SK-N-SH (cell line): Measurements from ENCODE around the gene NLGN1. TPM values are rescaled to one million over a fixed set of nuclear protein-coding genes. Genes with fewer than 3 reads are reported as not detected.

Experiments
- CTCF ChIA-PET: fragments of 300-600, 350-600 bp; formaldehyde crosslinking; extraction: SDS; loops from one replicate; lab custom pipeline; 2021; lab: Yijun Ruan, JAX
- POLR2A ChIA-PET: fragments of 350-600 bp; sonication (Branson Sonifier 250); formaldehyde crosslinking; extraction: SDS; loops from one replicate; lab custom pipeline; 2020; ENCODE audit warnings: antibody characterized with exemption, inconsistent platforms; lab: Yijun Ruan, JAX
- DNase-seq: peaks from one replicate; pipeline ENCODE4 v3.0.0; 2012
- H2AFZ ChIP-seq: fragments of 200-600 bp; sonication (generic); 2 replicates; pipeline ENCODE4 v1.8.1; 2016; ENCODE audit warnings: antibody characterized with exemption, mild to moderate bottlenecking, low read depth
- H3F3A ChIP-seq: fragments of 200-600 bp; sonication (generic); replicated peaks from 2 replicates; pipeline ENCODE3; 2016; ENCODE audit warnings: antibody characterized with exemption, mild to moderate bottlenecking; ENCODE audit not compliant: insufficient read depth
- H3K27ac ChIP-seq, 2 experiments: fragments of 200-500 bp in 1 of 2; fragments of 200-600 bp in 1 of 2; sonication (Bioruptor generic) in 1 of 2; sonication (generic), shearing (Covaris generic) in 1 of 2; 2 replicates each; pipeline versions ENCODE4 v1.5.1 to v1.6.1; 2014 to 2016; ENCODE audit warnings: low read depth in 2 of 2, inconsistent platforms in 1 of 2, low read length in 1 of 2, mild to moderate bottlenecking in 1 of 2, mixed read lengths in 1 of 2
- H3K27me3 ChIP-seq: fragments of 200-600 bp; sonication (generic), shearing (Covaris generic); 2 replicates; pipeline ENCODE4 v1.6.1; 2016; ENCODE audit warnings: mixed run types; ENCODE audit not compliant: insufficient read depth
- H3K36me3 ChIP-seq, 2 experiments: fragments of 200-500 bp in 1 of 2; fragments of 200-600 bp in 1 of 2; sonication (Bioruptor generic) in 1 of 2; sonication (generic) in 1 of 2; replicated peaks in 1 of 2; 2 replicates each; pipeline versions ENCODE3 to v1.5.1; 2014 to 2016; ENCODE audit warnings: low read length in 1 of 2, mild to moderate bottlenecking in 1 of 2; ENCODE audit not compliant: insufficient read depth in 2 of 2, control insufficient read depth in 1 of 2
- H3K4me1 ChIP-seq, 2 experiments: fragments of 200-500 bp in 1 of 2; fragments of 200-600 bp in 1 of 2; sonication (Bioruptor generic) in 1 of 2; sonication (generic), shearing (Covaris generic) in 1 of 2; 2 replicates each; pipeline versions ENCODE4 v1.5.1 to v1.6.1; 2014 to 2016; ENCODE audit warnings: low read depth in 1 of 2, low read length in 1 of 2, mixed run types in 1 of 2; ENCODE audit not compliant: insufficient read depth in 2 of 2, control insufficient read depth in 1 of 2
- H3K4me2 ChIP-seq: fragments of 200-600 bp; sonication (generic), shearing (Covaris generic); 2 replicates; pipeline ENCODE4 v1.6.1; 2017; ENCODE audit warnings: mixed run types
- H3K4me3 ChIP-seq, 2 experiments: fragments of 200-500 bp in 1 of 2; fragments of 200-600 bp in 1 of 2; sonication (Bioruptor generic) in 1 of 2; sonication (generic), shearing (Covaris generic) in 1 of 2; 2 replicates each; pipeline versions ENCODE4 v1.5.1 to v1.8.1; 2014 to 2016; ENCODE audit warnings: low read depth in 2 of 2, inconsistent platforms in 1 of 2, low read length in 1 of 2, mild to moderate bottlenecking in 1 of 2, mixed read lengths in 1 of 2, moderate library complexity in 1 of 2
- H3K79me2 ChIP-seq: fragments of 200-600 bp; sonication (generic); 2 replicates; pipeline ENCODE4 v1.8.1; 2017; ENCODE audit warnings: mild to moderate bottlenecking; ENCODE audit not compliant: insufficient read depth
- H3K9ac ChIP-seq: fragments of 200-600 bp; sonication (generic); 2 replicates; pipeline ENCODE4 v1.6.1; 2017; ENCODE audit warnings: mixed run types
- H3K9me2 ChIP-seq: fragments of 200-600 bp; sonication (generic); 2 replicates; pipeline ENCODE4 v1.6.1; 2017; ENCODE audit warnings: mixed run types
- H3K9me3 ChIP-seq: fragments of 200-600 bp; sonication (generic); 2 replicates; pipeline ENCODE4 v1.6.1; 2017; ENCODE audit warnings: mixed run types, mild to moderate bottlenecking, moderate library complexity
- H4K20me1 ChIP-seq: fragments of 200-600 bp; sonication (generic); 2 replicates; pipeline ENCODE4 v1.6.1; 2017; ENCODE audit warnings: mild to moderate bottlenecking, mixed run types; ENCODE audit not compliant: insufficient read depth
- CHD2 ChIP-seq: fragments of 150-350 bp; IDR thresholded peaks from 2 replicates; pipeline ENCODE4 v1.6.1; 2018; ENCODE audit warnings: low read length; ENCODE audit not compliant: partially characterized antibody
- EZH2phosphoT487 ChIP-seq: fragments of 200-600 bp; sonication (generic); IDR thresholded peaks from 2 replicates; pipeline ENCODE4 v1.6.1; 2017; ENCODE audit warnings: low read depth, mixed run types, mild to moderate bottlenecking, antibody characterized with exemption, moderate library complexity, borderline replicate concordance
- FOXJ3 ChIP-seq: sonication (generic); formaldehyde crosslinking; IDR thresholded peaks from 2 replicates; pipeline ENCODE4 v1.5.1; 2020; ENCODE audit warnings: mild to moderate bottlenecking, missing genetic modification reagents
- FOXM1 ChIP-seq: IDR thresholded peaks from 2 replicates; pipeline ENCODE4 v1.4.0; 2012; ENCODE audit warnings: low read depth, mild to moderate bottlenecking
- GATA2 ChIP-seq: sonication (generic); formaldehyde crosslinking; IDR thresholded peaks from 2 replicates; pipeline ENCODE4 v1.5.0; 2020; ENCODE audit warnings: mild to moderate bottlenecking, missing genetic modification reagents
- MEF2A ChIP-seq: IDR thresholded peaks from 2 replicates; pipeline ENCODE4 v1.4.0; 2012; ENCODE audit warnings: low read depth, borderline replicate concordance
- NFIC ChIP-seq: IDR thresholded peaks from 2 replicates; pipeline ENCODE4 v1.4.0; 2012; ENCODE audit warnings: borderline replicate concordance
- POLR2AphosphoS5 ChIP-seq: IDR thresholded peaks from 2 replicates; pipeline ENCODE4 v1.6.1; 2012; ENCODE audit warnings: low read depth, low read length
- RCOR1 ChIP-seq: fragments of 150-350 bp; IDR thresholded peaks from 2 replicates; pipeline ENCODE4 v1.6.1; 2017; ENCODE audit warnings: antibody characterized with exemption, low read length
- RFX5 ChIP-seq: IDR thresholded peaks from 2 replicates; pipeline ENCODE4 v1.6.1; 2012; ENCODE audit warnings: mild to moderate bottlenecking, improper control_type of control experiment, low read length
- TAF1 ChIP-seq: IDR thresholded peaks from 2 replicates; pipeline ENCODE4 v1.6.1; 2012; ENCODE audit warnings: low read depth, mild to moderate bottlenecking, low read length, moderate library complexity, borderline replicate concordance
- TCF12 ChIP-seq: IDR thresholded peaks from 2 replicates; pipeline ENCODE4 v1.4.0; 2012
- TEAD4 ChIP-seq: IDR thresholded peaks from 2 replicates; pipeline ENCODE4 v1.4.0; 2012; ENCODE audit warnings: mild to moderate bottlenecking, borderline replicate concordance; ENCODE audit not compliant: insufficient read depth
- WGBS: methylation state at CpG from one replicate; pipeline ENCODE4 v1.1.6; 2017; ENCODE audit warnings: low lambda C conversion rate; 5-methylcytosine and 5-hydroxymethylcytosine counted together
- polyA plus RNA-seq, 3 experiments: library from polyadenylated mRNA; depleted of rRNA; stranded (reverse); fragments of >200 nt; gene quantifications; 2 replicates each; pipeline ENCODE4 v1.2.3, GENCODE V29; 2012
- TF ChIP-seq, protein P1 (sequence below): IDR thresholded peaks from 2 replicates; pipeline ENCODE4; 2012
- TF ChIP-seq, protein P2 (sequence below): fragments of 150-350 bp; IDR thresholded peaks from 2 replicates; pipeline ENCODE4 v1.6.1; 2017; ENCODE audit warnings: antibody characterized with exemption, low read length, low read depth, borderline replicate concordance
- TF ChIP-seq, protein P3 (sequence below): IDR thresholded peaks from 2 replicates; pipeline ENCODE4 v1.6.1; 2012; ENCODE audit warnings: mild to moderate bottlenecking, low read depth, low read length, moderate library complexity
- TF ChIP-seq, protein P4 (sequence below): IDR thresholded peaks from 2 replicates; pipeline ENCODE4 v1.4.0; 2012; ENCODE audit warnings: low read depth, borderline replicate concordance
- TF ChIP-seq, protein P5 (sequence below): fragments of 150-350 bp; IDR thresholded peaks from 2 replicates; pipeline ENCODE4 v1.6.1; 2016; ENCODE audit warnings: mild to moderate bottlenecking, low read depth, low read length
- TF ChIP-seq, protein P6 (sequence below): IDR thresholded peaks from 2 replicates; pipeline ENCODE4 v1.4.0; 2012; ENCODE audit warnings: low read depth, borderline replicate concordance
- TF ChIP-seq, protein P7 (sequence below): IDR thresholded peaks from 2 replicates; pipeline ENCODE4 v1.4.0; 2012; ENCODE audit warnings: low read depth

NLGN1 gene
- polyA plus RNA-seq, 1 of the 3 experiments (the other 2 are of a cell fraction): 1.5 TPM

DNA sequence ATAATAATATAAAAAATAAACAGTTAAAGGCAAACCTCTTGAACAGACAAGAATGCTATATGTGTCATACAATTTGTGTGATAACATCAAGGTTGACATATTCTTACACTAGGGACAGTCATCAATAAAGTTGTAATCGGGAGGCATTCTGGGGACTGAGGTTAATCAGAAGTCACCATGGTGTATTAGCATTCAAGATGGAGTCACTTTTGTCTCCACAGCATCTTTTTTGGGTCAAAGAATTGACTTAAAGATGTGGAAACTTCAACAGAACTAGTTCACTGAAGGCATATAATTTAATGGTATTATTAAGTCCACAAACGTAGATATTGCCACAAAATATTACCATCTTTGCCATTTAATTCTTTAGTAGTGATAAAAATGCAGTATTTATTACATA, 836.0 kb downstream of the NLGN1 start:
- Histone ChIP-seq H3K27ac (no peak overlapping the region), H3K4me2 (no peak overlapping the region), H3K36me3 (no peaks in the 10 kb centered on the region), H3F3A (no peaks in the 10 kb centered on the region), H3K4me1 (no peaks in the 10 kb centered on the region), H3K27me3 (no peaks in the 10 kb centered on the region), H3K79me2 (no peaks in the 10 kb centered on the region), H2AFZ (no peak overlapping the region), H3K9me3 (no peaks in the 10 kb centered on the region), H3K9ac (no peak overlapping the region), H3K9me2 (no peaks in the 10 kb centered on the region), H4K20me1 (no peaks in the 10 kb centered on the region), H3K4me3 (no peak overlapping the region)
- DNase-seq: no peak
- ChIA-PET CTCF (no interaction called here), POLR2A (no interaction called here)
- 81% methylated on average over 2 of the region's 2 CpGs for WGBS
- TF ChIP-seq RFX5 (no peak), NFIC (no peak), TCF12 (no peak), RCOR1 (no peak), GATA2 (CRISPR knock-in tag) (no peak), FOXJ3 (CRISPR knock-in tag) (no peak), FOXM1 (no peak), TEAD4 (no peak), POLR2AphosphoS5 (no peak), TAF1 (no peak), EZH2phosphoT487 (no peak), CHD2 (no peak), MEF2A (no peak)
- TF ChIP-seq, protein P1, sequence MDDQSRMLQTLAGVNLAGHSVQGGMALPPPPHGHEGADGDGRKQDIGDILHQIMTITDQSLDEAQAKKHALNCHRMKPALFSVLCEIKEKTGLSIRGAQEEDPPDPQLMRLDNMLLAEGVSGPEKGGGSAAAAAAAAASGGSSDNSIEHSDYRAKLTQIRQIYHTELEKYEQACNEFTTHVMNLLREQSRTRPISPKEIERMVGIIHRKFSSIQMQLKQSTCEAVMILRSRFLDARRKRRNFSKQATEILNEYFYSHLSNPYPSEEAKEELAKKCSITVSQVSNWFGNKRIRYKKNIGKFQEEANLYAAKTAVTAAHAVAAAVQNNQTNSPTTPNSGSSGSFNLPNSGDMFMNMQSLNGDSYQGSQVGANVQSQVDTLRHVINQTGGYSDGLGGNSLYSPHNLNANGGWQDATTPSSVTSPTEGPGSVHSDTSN: no peak
- TF ChIP-seq, protein P2, sequence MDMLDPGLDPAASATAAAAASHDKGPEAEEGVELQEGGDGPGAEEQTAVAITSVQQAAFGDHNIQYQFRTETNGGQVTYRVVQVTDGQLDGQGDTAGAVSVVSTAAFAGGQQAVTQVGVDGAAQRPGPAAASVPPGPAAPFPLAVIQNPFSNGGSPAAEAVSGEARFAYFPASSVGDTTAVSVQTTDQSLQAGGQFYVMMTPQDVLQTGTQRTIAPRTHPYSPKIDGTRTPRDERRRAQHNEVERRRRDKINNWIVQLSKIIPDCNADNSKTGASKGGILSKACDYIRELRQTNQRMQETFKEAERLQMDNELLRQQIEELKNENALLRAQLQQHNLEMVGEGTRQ: no peak
- TF ChIP-seq, protein P3, sequence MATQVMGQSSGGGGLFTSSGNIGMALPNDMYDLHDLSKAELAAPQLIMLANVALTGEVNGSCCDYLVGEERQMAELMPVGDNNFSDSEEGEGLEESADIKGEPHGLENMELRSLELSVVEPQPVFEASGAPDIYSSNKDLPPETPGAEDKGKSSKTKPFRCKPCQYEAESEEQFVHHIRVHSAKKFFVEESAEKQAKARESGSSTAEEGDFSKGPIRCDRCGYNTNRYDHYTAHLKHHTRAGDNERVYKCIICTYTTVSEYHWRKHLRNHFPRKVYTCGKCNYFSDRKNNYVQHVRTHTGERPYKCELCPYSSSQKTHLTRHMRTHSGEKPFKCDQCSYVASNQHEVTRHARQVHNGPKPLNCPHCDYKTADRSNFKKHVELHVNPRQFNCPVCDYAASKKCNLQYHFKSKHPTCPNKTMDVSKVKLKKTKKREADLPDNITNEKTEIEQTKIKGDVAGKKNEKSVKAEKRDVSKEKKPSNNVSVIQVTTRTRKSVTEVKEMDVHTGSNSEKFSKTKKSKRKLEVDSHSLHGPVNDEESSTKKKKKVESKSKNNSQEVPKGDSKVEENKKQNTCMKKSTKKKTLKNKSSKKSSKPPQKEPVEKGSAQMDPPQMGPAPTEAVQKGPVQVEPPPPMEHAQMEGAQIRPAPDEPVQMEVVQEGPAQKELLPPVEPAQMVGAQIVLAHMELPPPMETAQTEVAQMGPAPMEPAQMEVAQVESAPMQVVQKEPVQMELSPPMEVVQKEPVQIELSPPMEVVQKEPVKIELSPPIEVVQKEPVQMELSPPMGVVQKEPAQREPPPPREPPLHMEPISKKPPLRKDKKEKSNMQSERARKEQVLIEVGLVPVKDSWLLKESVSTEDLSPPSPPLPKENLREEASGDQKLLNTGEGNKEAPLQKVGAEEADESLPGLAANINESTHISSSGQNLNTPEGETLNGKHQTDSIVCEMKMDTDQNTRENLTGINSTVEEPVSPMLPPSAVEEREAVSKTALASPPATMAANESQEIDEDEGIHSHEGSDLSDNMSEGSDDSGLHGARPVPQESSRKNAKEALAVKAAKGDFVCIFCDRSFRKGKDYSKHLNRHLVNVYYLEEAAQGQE: no peak
- TF ChIP-seq, protein P4, sequence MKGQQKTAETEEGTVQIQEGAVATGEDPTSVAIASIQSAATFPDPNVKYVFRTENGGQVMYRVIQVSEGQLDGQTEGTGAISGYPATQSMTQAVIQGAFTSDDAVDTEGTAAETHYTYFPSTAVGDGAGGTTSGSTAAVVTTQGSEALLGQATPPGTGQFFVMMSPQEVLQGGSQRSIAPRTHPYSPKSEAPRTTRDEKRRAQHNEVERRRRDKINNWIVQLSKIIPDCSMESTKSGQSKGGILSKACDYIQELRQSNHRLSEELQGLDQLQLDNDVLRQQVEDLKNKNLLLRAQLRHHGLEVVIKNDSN: no peak
- TF ChIP-seq, protein P5, sequence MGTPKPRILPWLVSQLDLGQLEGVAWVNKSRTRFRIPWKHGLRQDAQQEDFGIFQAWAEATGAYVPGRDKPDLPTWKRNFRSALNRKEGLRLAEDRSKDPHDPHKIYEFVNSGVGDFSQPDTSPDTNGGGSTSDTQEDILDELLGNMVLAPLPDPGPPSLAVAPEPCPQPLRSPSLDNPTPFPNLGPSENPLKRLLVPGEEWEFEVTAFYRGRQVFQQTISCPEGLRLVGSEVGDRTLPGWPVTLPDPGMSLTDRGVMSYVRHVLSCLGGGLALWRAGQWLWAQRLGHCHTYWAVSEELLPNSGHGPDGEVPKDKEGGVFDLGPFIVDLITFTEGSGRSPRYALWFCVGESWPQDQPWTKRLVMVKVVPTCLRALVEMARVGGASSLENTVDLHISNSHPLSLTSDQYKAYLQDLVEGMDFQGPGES: no peak
- TF ChIP-seq, protein P6, sequence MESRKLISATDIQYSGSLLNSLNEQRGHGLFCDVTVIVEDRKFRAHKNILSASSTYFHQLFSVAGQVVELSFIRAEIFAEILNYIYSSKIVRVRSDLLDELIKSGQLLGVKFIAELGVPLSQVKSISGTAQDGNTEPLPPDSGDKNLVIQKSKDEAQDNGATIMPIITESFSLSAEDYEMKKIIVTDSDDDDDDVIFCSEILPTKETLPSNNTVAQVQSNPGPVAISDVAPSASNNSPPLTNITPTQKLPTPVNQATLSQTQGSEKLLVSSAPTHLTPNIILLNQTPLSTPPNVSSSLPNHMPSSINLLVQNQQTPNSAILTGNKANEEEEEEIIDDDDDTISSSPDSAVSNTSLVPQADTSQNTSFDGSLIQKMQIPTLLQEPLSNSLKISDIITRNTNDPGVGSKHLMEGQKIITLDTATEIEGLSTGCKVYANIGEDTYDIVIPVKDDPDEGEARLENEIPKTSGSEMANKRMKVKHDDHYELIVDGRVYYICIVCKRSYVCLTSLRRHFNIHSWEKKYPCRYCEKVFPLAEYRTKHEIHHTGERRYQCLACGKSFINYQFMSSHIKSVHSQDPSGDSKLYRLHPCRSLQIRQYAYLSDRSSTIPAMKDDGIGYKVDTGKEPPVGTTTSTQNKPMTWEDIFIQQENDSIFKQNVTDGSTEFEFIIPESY: no peak
- TF ChIP-seq, protein P7, sequence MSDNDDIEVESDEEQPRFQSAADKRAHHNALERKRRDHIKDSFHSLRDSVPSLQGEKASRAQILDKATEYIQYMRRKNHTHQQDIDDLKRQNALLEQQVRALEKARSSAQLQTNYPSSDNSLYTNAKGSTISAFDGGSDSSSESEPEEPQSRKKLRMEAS: no peak
